ENCODE measurements around the gene ZMYND8. TPM values are rescaled to one million over a fixed set of nuclear protein-coding genes. Genes with fewer than 3 reads are reported as not detected.

ZMYND8 gene
- polyA plus RNA-seq, 1 donor from 2014 or later, result 16.8 TPM

DNA sequence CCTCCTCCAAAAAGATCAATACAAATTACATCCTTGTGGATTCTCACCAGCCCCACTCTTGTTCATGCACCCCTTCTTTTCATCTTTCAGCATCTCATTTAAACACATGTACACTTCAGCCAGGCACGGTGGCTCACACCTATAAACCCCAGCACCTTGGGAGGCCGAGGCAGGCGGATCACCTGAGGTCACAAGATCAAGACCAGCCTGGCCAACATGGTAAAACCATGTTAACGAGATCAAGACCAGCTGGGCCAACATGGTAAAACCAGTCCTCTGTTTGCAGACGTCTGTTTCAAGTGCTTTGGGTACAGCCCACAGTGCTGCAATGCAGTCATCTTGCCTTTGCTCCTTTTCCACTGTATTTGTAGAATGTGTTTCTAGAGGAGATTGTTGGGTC lies 45.3 kb downstream of the ZMYND8 start:
- Histone ChIP-seq H3K9ac (ENCODE audit: low read length) (no peak overlapping the region), H4K20me1 (ENCODE audit: insufficient read depth) (no peaks in the 10 kb centered on the region), H3K27ac (ENCODE audit: low read length) (no peak overlapping the region), H3K36me3 (ENCODE audit: insufficient read depth, low read length) (no peaks in the 10 kb centered on the region), H3K9me2 (ENCODE audit: insufficient read depth, low read length) (no peaks in the 10 kb centered on the region), H3K79me2 (replicated peaks; ENCODE audit: insufficient read depth, low read length) (peaks cover 10% of the 10 kb centered on the region), H3K4me2 (ENCODE audit: low read length) (no peak overlapping the region), H3K27me3 (ENCODE audit: insufficient read depth, low read depth, low read length) (no peaks in the 10 kb centered on the region), H2AFZ (ENCODE audit: low read depth, low read length) (no peak overlapping the region), H3F3A (ENCODE audit: insufficient read depth, low read length, poor library complexity, severe bottlenecking) (no peaks in the 10 kb centered on the region), H3K9me3 (ENCODE audit: low read length) (no peaks in the 10 kb centered on the region), H3K4me3 (ENCODE audit: low read length) (no peak overlapping the region)
- TF ChIP-seq, protein P1, sequence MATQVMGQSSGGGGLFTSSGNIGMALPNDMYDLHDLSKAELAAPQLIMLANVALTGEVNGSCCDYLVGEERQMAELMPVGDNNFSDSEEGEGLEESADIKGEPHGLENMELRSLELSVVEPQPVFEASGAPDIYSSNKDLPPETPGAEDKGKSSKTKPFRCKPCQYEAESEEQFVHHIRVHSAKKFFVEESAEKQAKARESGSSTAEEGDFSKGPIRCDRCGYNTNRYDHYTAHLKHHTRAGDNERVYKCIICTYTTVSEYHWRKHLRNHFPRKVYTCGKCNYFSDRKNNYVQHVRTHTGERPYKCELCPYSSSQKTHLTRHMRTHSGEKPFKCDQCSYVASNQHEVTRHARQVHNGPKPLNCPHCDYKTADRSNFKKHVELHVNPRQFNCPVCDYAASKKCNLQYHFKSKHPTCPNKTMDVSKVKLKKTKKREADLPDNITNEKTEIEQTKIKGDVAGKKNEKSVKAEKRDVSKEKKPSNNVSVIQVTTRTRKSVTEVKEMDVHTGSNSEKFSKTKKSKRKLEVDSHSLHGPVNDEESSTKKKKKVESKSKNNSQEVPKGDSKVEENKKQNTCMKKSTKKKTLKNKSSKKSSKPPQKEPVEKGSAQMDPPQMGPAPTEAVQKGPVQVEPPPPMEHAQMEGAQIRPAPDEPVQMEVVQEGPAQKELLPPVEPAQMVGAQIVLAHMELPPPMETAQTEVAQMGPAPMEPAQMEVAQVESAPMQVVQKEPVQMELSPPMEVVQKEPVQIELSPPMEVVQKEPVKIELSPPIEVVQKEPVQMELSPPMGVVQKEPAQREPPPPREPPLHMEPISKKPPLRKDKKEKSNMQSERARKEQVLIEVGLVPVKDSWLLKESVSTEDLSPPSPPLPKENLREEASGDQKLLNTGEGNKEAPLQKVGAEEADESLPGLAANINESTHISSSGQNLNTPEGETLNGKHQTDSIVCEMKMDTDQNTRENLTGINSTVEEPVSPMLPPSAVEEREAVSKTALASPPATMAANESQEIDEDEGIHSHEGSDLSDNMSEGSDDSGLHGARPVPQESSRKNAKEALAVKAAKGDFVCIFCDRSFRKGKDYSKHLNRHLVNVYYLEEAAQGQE (IDR thresholded peaks at IDR 0.05; ENCODE audit: borderline replicate concordance), result no peak
- no peak for TF ChIP-seq MXI1 (conservative IDR thresholded peaks at IDR 0.05; ENCODE audit: poor library complexity, severe bottlenecking)
- TF ChIP-seq, protein P2, sequence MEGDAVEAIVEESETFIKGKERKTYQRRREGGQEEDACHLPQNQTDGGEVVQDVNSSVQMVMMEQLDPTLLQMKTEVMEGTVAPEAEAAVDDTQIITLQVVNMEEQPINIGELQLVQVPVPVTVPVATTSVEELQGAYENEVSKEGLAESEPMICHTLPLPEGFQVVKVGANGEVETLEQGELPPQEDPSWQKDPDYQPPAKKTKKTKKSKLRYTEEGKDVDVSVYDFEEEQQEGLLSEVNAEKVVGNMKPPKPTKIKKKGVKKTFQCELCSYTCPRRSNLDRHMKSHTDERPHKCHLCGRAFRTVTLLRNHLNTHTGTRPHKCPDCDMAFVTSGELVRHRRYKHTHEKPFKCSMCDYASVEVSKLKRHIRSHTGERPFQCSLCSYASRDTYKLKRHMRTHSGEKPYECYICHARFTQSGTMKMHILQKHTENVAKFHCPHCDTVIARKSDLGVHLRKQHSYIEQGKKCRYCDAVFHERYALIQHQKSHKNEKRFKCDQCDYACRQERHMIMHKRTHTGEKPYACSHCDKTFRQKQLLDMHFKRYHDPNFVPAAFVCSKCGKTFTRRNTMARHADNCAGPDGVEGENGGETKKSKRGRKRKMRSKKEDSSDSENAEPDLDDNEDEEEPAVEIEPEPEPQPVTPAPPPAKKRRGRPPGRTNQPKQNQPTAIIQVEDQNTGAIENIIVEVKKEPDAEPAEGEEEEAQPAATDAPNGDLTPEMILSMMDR (IDR thresholded peaks at IDR 0.05; ENCODE audit: poor library complexity, severe bottlenecking), result no peak
- no peak for TF ChIP-seq RAD21 (conservative IDR thresholded peaks at IDR 0.05)
- no peak for TF ChIP-seq POLR2AphosphoS5 (IDR thresholded peaks at IDR 0.05)
- no peak for TF ChIP-seq EP300 (conservative IDR thresholded peaks at IDR 0.05; ENCODE audit: poor library complexity, severe bottlenecking)
- no peak for TF ChIP-seq TAF1 (IDR thresholded peaks at IDR 0.05; ENCODE audit: low read depth)
- no peak for TF ChIP-seq SMC3 (conservative IDR thresholded peaks at IDR 0.05; ENCODE audit: poor library complexity)
- no peak for TF ChIP-seq EZH2 (IDR thresholded peaks at IDR 0.05; ENCODE audit: borderline replicate concordance, insufficient read depth, low read length, poor library complexity, severe bottlenecking)

DNA sequence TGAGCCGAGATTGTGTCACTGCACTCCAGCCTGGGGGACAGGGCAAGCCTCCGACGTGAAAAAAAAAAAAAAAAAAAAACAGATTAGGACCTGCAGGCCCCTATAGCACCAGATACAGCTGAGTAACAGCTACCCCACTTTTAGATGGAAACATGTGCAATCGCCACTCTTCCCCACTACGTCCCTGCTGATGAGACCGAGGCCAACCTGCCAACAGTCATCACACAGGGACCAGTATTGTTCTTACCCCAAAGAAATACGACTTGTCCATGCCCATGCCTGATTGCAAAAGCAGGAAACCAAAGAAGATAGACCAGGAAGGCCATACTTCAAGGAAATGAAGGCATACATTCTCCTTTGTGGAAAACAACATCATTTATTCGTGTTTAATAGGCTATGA lies 45.8 kb downstream of the ZMYND8 start:
- TF ChIP-seq SMC3 (conservative IDR thresholded peaks at IDR 0.05; ENCODE audit: poor library complexity) (no peak), TAF1 (IDR thresholded peaks at IDR 0.05; ENCODE audit: low read depth) (no peak), RAD21 (conservative IDR thresholded peaks at IDR 0.05) (no peak), EP300 (conservative IDR thresholded peaks at IDR 0.05; ENCODE audit: poor library complexity, severe bottlenecking) (no peak), POLR2AphosphoS5 (IDR thresholded peaks at IDR 0.05) (no peak), MXI1 (conservative IDR thresholded peaks at IDR 0.05; ENCODE audit: poor library complexity, severe bottlenecking) (no peak), EZH2 (IDR thresholded peaks at IDR 0.05; ENCODE audit: borderline replicate concordance, insufficient read depth, low read length, poor library complexity, severe bottlenecking) (no peak)
- TF ChIP-seq, protein P2 (IDR thresholded peaks at IDR 0.05; ENCODE audit: poor library complexity, severe bottlenecking), result no peak
- TF ChIP-seq, protein P1 (IDR thresholded peaks at IDR 0.05; ENCODE audit: borderline replicate concordance), result no peak
- Histone ChIP-seq H4K20me1 (ENCODE audit: insufficient read depth) (no peaks in the 10 kb centered on the region), H3K4me2 (ENCODE audit: low read length) (no peak overlapping the region), H3K9me2 (ENCODE audit: insufficient read depth, low read length) (no peaks in the 10 kb centered on the region), H3K27ac (ENCODE audit: low read length) (no peak overlapping the region), H3K9ac (ENCODE audit: low read length) (no peak overlapping the region), H3K27me3 (ENCODE audit: insufficient read depth, low read depth, low read length) (no peaks in the 10 kb centered on the region), H3F3A (ENCODE audit: insufficient read depth, low read length, poor library complexity, severe bottlenecking) (no peaks in the 10 kb centered on the region), H3K79me2 (replicated peaks; ENCODE audit: insufficient read depth, low read length) (peaks cover 10% of the 10 kb centered on the region), H3K4me3 (ENCODE audit: low read length) (no peak overlapping the region), H3K9me3 (ENCODE audit: low read length) (no peaks in the 10 kb centered on the region), H2AFZ (ENCODE audit: low read depth, low read length) (no peak overlapping the region), H3K36me3 (ENCODE audit: insufficient read depth, low read length) (no peaks in the 10 kb centered on the region)
